Fibroblast of pulmonary artery (primary cell): ENCODE measurements around the gene EGFL8.

Experiments used
- DNase-seq: peaks from one replicate; pipeline ENCODE4 v3.0.0-alpha.2; 2010; ENCODE audit warnings: low read depth
- H3K4me3 ChIP-seq: replicated peaks from 2 replicates; pipeline ENCODE4 v1.5.1; 2011; ENCODE audit warnings: low read depth, mild to moderate bottlenecking, control low read depth, low read length, moderate library complexity
- TF ChIP-seq, protein P1 (sequence below): IDR thresholded peaks from 2 replicates; pipeline ENCODE4 v1.5.1; 2011; ENCODE audit warnings: mild to moderate bottlenecking, control low read depth, low read length, inconsistent platforms; ENCODE audit errors: missing control alignments

The EGFL8 gene

DNA sequence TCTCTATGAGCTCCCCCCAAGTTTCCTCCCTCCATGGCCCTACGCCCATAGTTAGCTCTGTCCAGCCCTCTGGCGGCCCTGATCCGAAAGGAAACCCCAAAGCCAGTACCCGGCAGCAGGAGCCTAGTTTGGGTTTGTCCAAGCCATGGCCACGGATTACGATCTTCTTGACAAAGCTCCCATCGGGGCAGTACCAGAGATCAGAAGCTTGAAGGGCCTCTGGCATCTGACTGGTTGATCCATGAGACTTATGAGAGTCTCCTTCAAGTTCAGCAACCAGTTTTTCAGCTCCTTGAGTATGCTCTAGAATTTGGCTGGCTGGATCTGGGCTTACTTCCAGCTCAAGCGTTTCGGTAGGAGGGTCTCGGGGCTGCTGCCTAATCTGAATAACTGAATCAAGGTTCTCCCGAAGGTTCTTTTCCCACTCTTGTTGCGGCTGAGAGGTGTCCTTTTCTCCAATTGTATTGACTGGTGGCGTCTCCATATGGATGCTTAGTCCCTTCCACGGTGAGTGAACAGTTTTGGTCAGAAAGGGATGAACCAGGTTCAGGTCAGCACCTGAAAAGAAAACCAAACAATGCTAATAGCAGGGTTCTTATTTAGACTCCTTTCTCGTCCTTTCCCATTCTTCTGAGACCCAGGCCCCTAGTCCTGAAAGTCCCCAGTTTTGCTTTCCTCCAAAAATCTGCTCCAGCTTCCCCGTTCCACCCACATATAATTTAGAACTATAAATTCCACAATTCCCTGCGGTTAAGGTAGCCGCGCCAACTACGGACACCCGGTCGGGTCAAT, 34.9 kb upstream of the EGFL8 start:
- DNase-seq: no peak
- TF ChIP-seq, protein P1, sequence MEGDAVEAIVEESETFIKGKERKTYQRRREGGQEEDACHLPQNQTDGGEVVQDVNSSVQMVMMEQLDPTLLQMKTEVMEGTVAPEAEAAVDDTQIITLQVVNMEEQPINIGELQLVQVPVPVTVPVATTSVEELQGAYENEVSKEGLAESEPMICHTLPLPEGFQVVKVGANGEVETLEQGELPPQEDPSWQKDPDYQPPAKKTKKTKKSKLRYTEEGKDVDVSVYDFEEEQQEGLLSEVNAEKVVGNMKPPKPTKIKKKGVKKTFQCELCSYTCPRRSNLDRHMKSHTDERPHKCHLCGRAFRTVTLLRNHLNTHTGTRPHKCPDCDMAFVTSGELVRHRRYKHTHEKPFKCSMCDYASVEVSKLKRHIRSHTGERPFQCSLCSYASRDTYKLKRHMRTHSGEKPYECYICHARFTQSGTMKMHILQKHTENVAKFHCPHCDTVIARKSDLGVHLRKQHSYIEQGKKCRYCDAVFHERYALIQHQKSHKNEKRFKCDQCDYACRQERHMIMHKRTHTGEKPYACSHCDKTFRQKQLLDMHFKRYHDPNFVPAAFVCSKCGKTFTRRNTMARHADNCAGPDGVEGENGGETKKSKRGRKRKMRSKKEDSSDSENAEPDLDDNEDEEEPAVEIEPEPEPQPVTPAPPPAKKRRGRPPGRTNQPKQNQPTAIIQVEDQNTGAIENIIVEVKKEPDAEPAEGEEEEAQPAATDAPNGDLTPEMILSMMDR: no peak

DNA sequence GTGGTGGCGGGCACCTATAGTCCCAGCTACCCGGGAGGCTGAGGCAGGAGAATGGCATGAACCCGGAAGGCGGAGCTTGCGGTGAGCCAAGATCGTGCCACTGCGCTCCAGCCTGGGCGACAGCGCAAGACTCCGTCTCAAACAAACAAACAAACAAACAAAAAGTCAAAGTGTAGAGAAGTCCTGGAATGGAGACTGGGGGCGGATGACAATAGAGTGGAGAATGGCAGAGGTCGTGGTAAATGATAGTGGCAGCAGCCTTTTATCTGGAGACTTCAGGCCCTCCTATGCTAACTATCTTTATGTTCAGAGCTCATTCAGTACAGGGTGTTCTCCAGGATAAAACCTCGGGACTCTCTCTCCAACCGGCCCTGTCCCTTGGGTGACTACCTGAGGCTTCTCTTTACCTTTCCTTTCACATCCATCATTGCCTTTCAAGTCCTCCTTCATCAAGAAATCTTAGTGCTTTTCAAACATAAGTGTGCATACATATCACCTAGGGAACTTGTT, 32.9 kb upstream of the EGFL8 start:
- TF ChIP-seq, protein P1: no peak
- no peak overlapping the region for H3K4me3 ChIP-seq

More for the DNA sequence above, 34.9 kb upstream of the EGFL8 start:
- H3K4me3 ChIP-seq: peak overlapping the region; percentile 77

DNA sequence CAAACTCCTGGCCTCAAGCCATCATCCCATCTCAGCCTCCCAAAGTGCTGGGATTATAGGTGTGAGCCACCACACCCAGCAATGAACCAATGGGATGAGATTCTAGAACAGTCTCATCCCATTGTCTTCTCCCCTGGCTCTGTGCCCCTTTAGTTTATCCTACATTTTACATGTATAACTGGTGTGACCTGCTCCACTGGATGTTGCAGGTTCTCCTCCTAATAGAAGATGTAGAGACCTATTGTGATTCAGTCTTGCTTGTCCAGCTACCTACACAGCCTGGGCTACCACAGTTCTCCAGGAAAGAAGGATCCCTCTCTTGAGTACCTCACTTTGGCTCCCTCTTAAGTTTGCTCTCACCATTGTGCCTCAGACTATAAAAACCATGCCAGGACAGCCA, 32.3 kb upstream of the EGFL8 start:
- TF ChIP-seq, protein P1: no peak
- DNase-seq: no peak
- no peak overlapping the region for H3K4me3 ChIP-seq

More for the DNA sequence above, 32.9 kb upstream of the EGFL8 start:
- DNase-seq: no peak

DNA sequence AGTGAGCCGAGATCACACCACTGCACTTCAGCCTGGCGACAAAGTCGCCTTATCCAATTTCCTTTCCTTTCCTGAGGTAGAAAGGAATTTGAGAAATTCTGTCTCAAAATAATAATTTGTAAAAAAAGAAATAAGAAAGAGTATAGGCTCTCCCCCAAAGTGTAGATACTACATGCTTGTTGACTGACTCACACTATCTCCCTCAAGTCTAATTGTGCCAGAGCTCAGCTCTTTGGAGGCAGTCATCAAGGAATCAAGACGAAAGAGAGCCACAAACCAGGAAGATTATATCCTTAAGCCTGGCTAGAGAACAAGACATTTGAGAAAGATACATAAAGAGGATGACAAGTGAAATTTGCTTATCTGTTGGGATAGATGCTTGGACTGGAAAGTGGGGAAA, 30.6 kb upstream of the EGFL8 start:
- no peak overlapping the region for H3K4me3 ChIP-seq
- TF ChIP-seq, protein P1: no peak
- no peak for DNase-seq

DNA sequence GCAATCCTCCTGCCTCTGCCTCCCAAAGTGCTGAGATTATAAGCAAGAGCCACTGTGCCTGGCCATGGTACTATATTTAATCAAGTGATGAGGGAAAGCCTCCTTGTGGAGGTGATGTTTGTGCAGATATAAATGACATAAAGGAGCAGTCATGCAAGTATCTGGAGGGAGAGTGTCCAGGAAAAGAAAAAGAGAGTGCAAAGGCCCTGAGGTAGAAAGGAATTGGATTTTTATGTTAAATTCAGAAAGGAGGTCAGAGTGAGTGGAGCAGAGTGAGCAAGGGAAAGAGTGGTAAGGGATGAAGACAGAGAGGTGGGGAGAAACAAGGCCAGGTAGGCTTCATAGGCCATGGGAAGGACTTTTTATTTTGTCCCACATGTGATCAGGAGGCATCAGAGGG, 26.9 kb upstream of the EGFL8 start:
- no peak overlapping the region for H3K4me3 ChIP-seq
- TF ChIP-seq, protein P1: no peak
- no peak for DNase-seq

DNA sequence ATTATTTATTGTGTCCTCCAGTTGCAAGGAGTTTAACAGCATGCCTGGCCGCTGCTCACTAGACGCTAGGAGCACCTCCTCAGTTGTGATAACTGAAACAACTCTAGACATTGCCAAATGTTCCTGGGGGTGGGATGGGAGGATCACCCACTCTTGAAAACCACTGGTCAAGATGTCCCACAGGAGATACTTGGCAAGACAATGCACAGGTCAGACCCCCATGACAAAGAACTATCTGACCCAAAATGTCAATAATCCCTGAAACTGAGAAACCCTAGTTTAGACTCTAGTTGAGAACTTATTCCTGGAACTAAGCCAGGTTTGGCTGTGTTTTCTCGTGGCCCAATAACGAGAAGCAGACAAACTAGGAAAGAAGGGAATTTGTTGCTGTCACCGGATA, 24.8 kb upstream of the EGFL8 start:
- no peak overlapping the region for H3K4me3 ChIP-seq

More for the DNA sequence above, 24.8 kb upstream of the EGFL8 start:
- TF ChIP-seq, protein P1: no peak
- DNase-seq: no peak
